NCI-H82 treated with DMSO at 0.1 percent for 48 hours (cell line): Measurements from ENCODE around the gene CPED1.

Experiments used
- DNase-seq: peaks from one replicate; lab custom pipeline; 2025; ENCODE audit not compliant: unreplicated experiment; lab: John Stamatoyannopoulos, UW

CPED1 gene

GRCh38 chr7:121334875-121335648 is 346.6 kb downstream of the CPED1 start:
- DNase-seq: no peak

- DNase-seq: no peak
Measured at GRCh38 chr7:121336579-121336978, 348.1 kb downstream of the CPED1 start.

GRCh38 chr7:121337398-121337797 is 348.9 kb downstream of the CPED1 start:
- no peak for DNase-seq

- no peak for DNase-seq
Measured at GRCh38 chr7:121339082-121339481, 350.6 kb downstream of the CPED1 start.

GRCh38 chr7:121341933-121342332 is 353.4 kb downstream of the CPED1 start:
- no peak for DNase-seq

- DNase-seq: no peak
Measured at GRCh38 chr7:121342631-121343030, 354.1 kb downstream of the CPED1 start.

GRCh38 chr7:121343302-121343701 is 354.8 kb downstream of the CPED1 start:
- no peak for DNase-seq

GRCh38 chr7:121344093-121344492 is 355.6 kb downstream of the CPED1 start:
- no peak for DNase-seq

- DNase-seq: no peak
Measured at GRCh38 chr7:121344497-121344896, 356.0 kb downstream of the CPED1 start.
